ENCODE results near the gene KRTCAP3. TPM values are rescaled to one million over a fixed set of nuclear protein-coding genes. Genes with fewer than 3 reads are reported as not detected.
"Not testable (repeated sequence)": the region's sequence is repeated elsewhere in the genome, so short reads cannot be mapped to it uniquely, and the experiment has no call there.

Gene KRTCAP3
- total and polyA plus RNA-seq, 11 donors, result 0.50 to 1.7 (median 0.63) TPM; not detected in 7

GRCh38 chr2:27421660-27422250 is 20.4 kb upstream of the KRTCAP3 start:
- Histone ChIP-seq H3K4me3 (no peak overlapping the region), H3K9me3 (no peaks in the 10 kb centered on the region), H3K36me3 (no peaks in the 10 kb centered on the region), H3K27ac (no peak overlapping the region), H3K4me1 (no peaks in the 10 kb centered on the region), H3K27me3 (no peaks in the 10 kb centered on the region)
- 82 to 86% (median 84%) methylated on average over 4 of the region's 4 CpGs for WGBS, 4 donors
- TF ChIP-seq CTCF (IDR thresholded peaks at IDR 0.05) (no peak), POLR2A (IDR thresholded peaks at IDR 0.05) (no peak)
- intact Hi-C loops (cut with DNase I), result no loop called here
- DNase-seq (no peak), ATAC-seq (no peak)

- no peaks in the 10 kb centered on the region for H3K9me3 ChIP-seq
- 96 to 99% (median 98%) methylated on average over 3 of the region's 3 CpGs for WGBS, 4 donors
- H3K4me1 ChIP-seq, result peaks cover 0 to 6% (median 3%) of the 10 kb centered on the region in 12 donors
- H3K27ac ChIP-seq, result no peak overlapping the region
- intact Hi-C loops (cut with DNase I), result no loop called here
- no peaks in the 10 kb centered on the region for H3K27me3 ChIP-seq
- H3K4me3 ChIP-seq, result no peak overlapping the region
- DNase-seq, result no peak
- TF ChIP-seq CTCF (IDR thresholded peaks at IDR 0.05) (no peak), POLR2A (IDR thresholded peaks at IDR 0.05) (no peak)
- no peak for ATAC-seq
- no peaks in the 10 kb centered on the region for H3K36me3 ChIP-seq
These were observed 19.2 kb upstream of the KRTCAP3 start for GRCh38 chr2:27422958-27423357.

- H3K4me1 ChIP-seq, result peaks cover 4 to 16% (median 10%) of the 10 kb centered on the region in 12 donors
- not testable (repeated sequence) for H3K27ac ChIP-seq, H3K36me3 ChIP-seq, H3K9me3 ChIP-seq, H3K4me3 ChIP-seq, H3K27me3 ChIP-seq, ATAC-seq, DNase-seq
- WGBS, 4 donors, result 91 to 96% (median 94%) methylated on average over 10 of the region's 10 CpGs
- intact Hi-C loops (cut with DNase I), result loop anchor here in 2 of 10 donors (5.0 kb wide), 2 partner anchors 53 to 213 kb away; partner anchors contain the start of genes ATRAID (in 1 of the 2), EIF2B4 (in 1 of the 2), SLC5A6 (in 1 of the 2) and SNX17 (in 1 of the 2)
These were observed 17.1 kb upstream of the KRTCAP3 start for GRCh38 chr2:27425039-27425438.

- Histone ChIP-seq H3K36me3 (peaks cover 0 to 10% (median 0%) of the 10 kb centered on the region in 9 donors), H3K27ac (peak overlapping the region; percentile 93 to 100 (median 98)), H3K4me3 (peak overlapping the region; percentile 60 to 100 (median 96)), H3K27me3 (no peaks in the 10 kb centered on the region), H3K4me1 (peaks cover 4 to 41% (median 31%) of the 10 kb centered on the region in 12 donors), H3K9me3 (no peaks in the 10 kb centered on the region)
- intact Hi-C loops (cut with DNase I), result loop anchor here in 8 of 10 donors (1.0 to 5.0 kb wide), 6 partner anchors 17 to 216 kb away; partner anchors contain the start of genes PPM1G (in 7 of the 8), EIF2B4 (in 2 of the 8), SNX17 (in 2 of the 8) and ATRAID (in 1 of the 8)
- ATAC-seq (no peak), DNase-seq (no peak)
- 16 to 24% (median 21%) methylated on average over 7 of the region's 7 CpGs for WGBS, 4 donors
- TF ChIP-seq POLR2A (IDR thresholded peaks at IDR 0.05), result no peak
- TF ChIP-seq CTCF (IDR thresholded peaks at IDR 0.05), result no peak
These were observed 14.3 kb upstream of the KRTCAP3 start for GRCh38 chr2:27427863-27428212.

Measured in heart left ventricle (tissue), 16 donors.